GM19324 (cell line): ENCODE data around the gene FAM89B.

ENCODE experiments used
- ATAC-seq: cut with Tn5 transposase; IDR thresholded peaks from one replicate; pipeline ENCODE4 v1.9.1; 2021; ENCODE audit warnings: mild to moderate bottlenecking, moderate library complexity; ENCODE audit not compliant: unreplicated experiment, low FRiP score

The FAM89B gene

GRCh38 chr11:65609229-65609628 is 36.9 kb downstream of the FAM89B start:
- ATAC-seq, result no peak

- ATAC-seq, result no peak
These were observed 37.3 kb downstream of the FAM89B start for GRCh38 chr11:65609665-65610064.

- no peak for ATAC-seq
These were observed 38.1 kb downstream of the FAM89B start for GRCh38 chr11:65610404-65610803.

- ATAC-seq, result no peak
These were observed 38.9 kb downstream of the FAM89B start for GRCh38 chr11:65611028-65611757.

GRCh38 chr11:65611758-65612603 is 39.6 kb downstream of the FAM89B start:
- ATAC-seq, result no peak

DNA sequence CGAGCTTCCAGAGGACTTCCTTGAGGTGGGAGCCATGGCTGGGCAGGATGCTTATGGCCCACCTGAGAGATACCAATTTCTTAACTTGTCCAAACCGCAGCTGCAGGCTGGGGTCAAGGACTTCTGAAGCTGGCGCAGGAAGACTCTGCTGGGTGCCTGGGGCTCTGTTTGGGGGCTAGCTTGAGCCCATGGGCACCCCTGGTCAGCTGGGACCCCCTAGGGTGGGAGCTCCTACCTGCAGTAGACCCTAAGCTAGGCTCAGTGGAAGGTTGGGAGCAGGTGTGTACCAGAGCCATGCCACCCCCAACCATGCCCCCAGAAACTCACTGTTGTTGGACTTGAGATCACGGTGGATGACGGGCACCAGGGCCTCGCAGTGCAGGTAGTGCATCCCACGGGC is 40.4 kb downstream of the FAM89B start:
- no peak for ATAC-seq

DNA sequence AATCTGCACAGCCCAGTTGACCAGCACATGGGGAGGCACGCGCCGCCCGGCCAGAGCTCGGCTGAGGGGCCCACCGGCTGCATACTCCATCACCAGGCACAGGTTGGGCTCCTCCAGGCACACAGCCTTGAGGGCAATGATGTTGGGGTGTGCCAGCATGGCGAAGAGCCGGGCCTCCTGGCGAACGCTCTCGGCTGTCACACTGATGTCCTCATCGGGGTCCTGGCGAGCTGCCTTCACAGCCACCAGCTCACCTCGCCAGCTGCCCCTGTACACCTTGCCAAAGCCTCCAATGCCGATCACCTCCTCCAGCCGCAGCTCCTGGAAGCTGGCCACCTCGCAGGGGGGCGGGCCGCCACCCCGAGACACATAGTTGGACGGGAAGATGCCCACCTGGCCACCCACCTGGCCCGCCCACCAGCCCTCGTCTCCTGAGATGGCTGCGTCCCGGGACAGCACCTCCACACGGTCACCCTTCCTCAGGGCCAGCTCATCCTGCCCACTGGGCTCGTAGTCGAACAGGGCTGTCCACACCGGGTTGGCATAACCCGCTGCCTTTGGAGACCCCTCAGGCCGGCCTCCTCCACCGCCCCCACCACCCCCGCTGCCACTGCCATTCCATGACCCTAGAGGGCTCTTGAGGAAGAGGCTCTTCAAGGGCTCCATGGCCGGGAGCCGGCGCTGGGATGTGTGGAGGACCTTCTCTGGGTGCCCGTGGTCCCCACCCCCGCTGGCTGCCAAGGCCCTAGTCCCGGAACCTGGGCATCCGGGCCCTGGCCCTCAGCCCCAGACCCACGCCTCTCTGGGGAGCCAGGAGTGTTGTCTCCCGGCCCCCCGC is 41.0 kb downstream of the FAM89B start:
- ATAC-seq, result no peak

- ATAC-seq, result peak; percentile 85
These were observed 43.1 kb downstream of the FAM89B start, which contains the start of gene PCNX3 for GRCh38 chr11:65615229-65615949. PCNX3 (plus strand) TSS chr11:65615776; CDS start chr11:65616312, 536 bp downstream.

DNA sequence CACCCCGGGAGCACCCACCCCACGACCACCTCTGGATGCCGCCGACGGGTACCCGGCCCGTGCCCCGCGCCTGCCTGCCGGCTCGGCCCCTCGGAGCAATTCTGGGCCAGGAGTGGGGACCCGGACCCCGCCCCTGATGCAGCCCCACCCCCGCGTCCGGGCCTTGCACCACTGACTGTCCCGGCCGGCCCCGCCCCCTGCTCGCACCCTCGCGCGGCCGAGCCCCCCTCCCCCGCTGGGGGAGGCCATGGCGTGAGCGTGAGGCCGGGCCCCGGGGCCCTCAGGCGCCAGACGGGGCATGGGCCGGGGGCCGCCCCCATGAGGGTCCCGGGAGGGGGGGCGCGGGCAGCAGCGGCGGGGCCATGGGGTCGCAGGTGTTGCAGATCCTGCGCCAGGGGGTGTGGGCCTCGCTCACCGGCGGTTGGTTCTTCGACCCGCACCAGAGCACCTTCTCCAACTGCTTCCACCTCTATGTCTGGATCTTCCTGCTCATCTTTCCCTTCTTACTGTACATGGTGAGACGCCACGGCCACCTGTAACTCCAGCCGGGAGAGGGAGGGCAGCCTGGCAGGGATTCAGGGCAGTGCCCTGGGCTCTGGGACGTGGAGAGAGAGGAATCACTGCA is 43.7 kb downstream of the FAM89B start:
- peak; percentile 11 for ATAC-seq

DNA sequence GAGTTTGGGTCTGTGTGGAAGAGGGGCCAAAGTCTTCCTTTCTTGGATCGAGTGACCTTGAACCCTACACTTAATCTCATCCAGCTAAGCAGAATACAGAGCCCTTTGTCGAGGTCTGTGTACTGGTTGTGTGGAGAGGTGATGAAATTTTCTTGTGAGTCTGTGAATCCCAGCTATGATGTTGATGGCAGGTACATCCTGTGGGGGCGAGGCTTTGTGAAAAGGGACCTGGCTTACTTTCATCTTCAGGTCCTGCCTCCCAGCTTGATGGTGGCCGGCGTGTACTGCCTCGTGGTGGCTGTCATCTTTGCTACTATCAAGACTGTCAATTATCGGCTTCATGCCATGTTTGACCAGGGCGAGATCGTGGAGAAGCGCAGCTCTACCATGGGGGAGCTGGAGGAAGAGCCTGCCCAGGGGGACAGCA is 44.2 kb downstream of the FAM89B start:
- no peak for ATAC-seq

GRCh38 chr11:65617136-65617850 is 45.0 kb downstream of the FAM89B start:
- ATAC-seq, result no peak

GRCh38 chr11:65617990-65618751 is 45.8 kb downstream of the FAM89B start:
- no peak for ATAC-seq

DNA sequence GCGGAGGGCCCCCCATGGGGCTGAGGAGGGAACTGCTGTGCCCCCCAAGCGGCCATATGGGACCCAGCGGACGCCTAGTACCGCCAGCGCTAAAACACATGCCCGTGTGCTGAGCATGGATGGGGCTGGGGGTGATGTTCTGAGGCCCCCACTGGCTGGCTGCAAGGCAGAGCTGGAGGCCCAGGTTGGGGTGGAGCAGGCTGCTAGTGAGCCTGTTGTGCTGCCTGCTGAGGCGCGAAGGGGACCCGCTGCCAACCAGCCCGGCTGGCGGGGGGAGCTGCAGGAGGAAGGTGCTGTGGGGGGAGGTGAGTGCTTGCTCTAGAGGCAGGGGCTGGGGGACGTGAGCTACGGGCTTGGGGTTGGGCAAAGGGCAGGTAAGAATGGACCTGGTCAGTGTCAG is 46.4 kb downstream of the FAM89B start:
- ATAC-seq, result no peak

GRCh38 chr11:65619281-65619928 is 47.1 kb downstream of the FAM89B start:
- ATAC-seq, result no peak

DNA sequence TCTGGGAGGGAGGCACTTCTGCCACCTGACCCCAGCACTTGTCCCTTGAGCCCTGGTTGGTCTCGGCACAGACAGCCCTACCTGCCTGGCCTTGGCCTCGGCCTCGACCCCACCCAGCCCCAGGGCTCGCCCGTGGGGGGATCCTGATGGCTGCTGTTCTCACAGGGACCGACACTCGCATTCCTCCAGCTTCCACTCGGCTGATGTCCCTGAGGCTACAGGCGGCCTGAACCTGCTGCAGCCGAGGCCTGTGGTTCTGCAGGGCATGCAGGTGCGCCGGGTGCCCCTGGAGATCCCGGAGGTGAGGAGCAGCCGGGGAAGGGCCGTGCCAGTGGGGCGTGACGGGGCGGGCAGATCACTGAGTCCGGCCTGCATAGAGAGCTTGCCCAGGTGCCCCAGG is 48.3 kb downstream of the FAM89B start:
- no peak for ATAC-seq

GRCh38 chr11:65621460-65621859 is 49.1 kb downstream of the FAM89B start:
- ATAC-seq, result no peak

DNA sequence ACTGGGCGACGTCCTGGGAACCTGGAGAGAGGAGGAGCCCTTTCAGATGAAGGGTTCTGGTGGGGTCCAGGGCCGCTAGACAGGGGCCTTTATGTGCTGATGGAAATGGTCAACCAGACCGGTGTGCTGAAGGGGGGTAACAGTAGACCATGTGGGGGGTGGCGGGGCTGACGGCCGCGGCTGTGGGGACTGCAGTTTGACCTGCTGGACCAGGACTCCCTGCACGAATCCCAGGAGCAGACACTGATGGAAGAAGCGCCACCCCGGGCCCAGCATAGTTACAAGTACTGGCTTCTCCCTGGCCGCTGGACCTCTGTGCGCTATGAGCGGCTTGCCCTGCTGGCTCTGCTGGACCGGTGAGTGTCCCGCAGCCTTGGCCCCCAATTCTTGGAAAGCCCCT is 49.7 kb downstream of the FAM89B start:
- ATAC-seq, result no peak

DNA sequence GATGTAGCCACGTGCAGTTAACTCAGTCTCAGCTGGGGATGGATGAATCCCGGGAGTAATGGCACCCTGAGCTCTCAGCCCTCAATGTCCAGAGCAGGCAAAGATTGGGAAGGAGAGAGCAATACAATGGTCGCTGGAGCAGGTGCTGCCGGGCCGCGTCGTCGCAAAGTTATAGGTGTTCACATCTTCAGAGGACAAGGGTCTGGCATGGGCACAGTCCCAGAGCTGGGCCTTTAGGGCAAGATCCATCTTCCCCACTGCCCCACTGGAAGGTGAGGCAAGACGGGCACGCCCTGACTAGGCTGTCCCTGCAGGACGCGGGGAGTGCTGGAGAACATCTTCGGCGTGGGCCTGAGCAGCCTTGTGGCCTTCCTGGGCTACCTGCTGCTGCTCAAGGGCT is 50.8 kb downstream of the FAM89B start:
- ATAC-seq, result no peak
